DND-41 (cell line): ENCODE results near the gene PNMA8A.

Source experiments
- ATAC-seq: fragments of 200-7000 bp; cut with Tn5 transposase; 3 replicates; pipeline ENCODE4 v1.9.1; 2021; ENCODE audit warnings: low read depth; ENCODE audit not compliant: insufficient read depth
- DNase-seq: peaks from one replicate; pipeline ENCODE4 v3.0.0-alpha.2; 2020
- H2AFZ ChIP-seq: 2 replicates; pipeline ENCODE4 v1.6.0; 2012; ENCODE audit warnings: low read depth, low read length
- H3K27ac ChIP-seq: 2 replicates; pipeline ENCODE4 v1.5.1; 2012; ENCODE audit warnings: low read length, inconsistent platforms
- H3K27me3 ChIP-seq: fragments of 200-600 bp; sonication (generic); 2 replicates; pipeline ENCODE4 v1.6.0; 2012; ENCODE audit warnings: low read length, mild to moderate bottlenecking, inconsistent platforms; ENCODE audit not compliant: insufficient read depth, poor library complexity
- H3K36me3 ChIP-seq: 2 replicates; pipeline ENCODE4 v1.5.1; 2012; ENCODE audit warnings: low read length, inconsistent platforms; ENCODE audit not compliant: insufficient read depth
- H3K4me1 ChIP-seq: 2 replicates; pipeline ENCODE4 v1.5.1; 2012; ENCODE audit warnings: mild to moderate bottlenecking, low read length; ENCODE audit not compliant: insufficient read depth
- H3K4me2 ChIP-seq: 2 replicates; pipeline ENCODE4 v1.6.0; 2012; ENCODE audit warnings: mild to moderate bottlenecking, moderate library complexity, low read length, inconsistent platforms; ENCODE audit not compliant: insufficient read depth
- H3K4me3 ChIP-seq, 2 experiments: fragments of 200-600 bp in 1 of 2; shearing (Covaris generic) in 1 of 2; 2 replicates each; pipeline ENCODE4 v1.5.1; 2012 to 2016; ENCODE audit warnings: inconsistent platforms in 2 of 2, low read length in 2 of 2, mild to moderate bottlenecking in 2 of 2, low read depth in 1 of 2, moderate library complexity in 1 of 2
- H3K79me2 ChIP-seq: 2 replicates; pipeline ENCODE4 v1.6.0; 2012; ENCODE audit warnings: low read length, inconsistent platforms; ENCODE audit not compliant: insufficient read depth
- H3K9ac ChIP-seq: 2 replicates; pipeline ENCODE4 v1.6.0; 2012; ENCODE audit warnings: low read depth, mild to moderate bottlenecking, inconsistent platforms, low read length, moderate library complexity
- H3K9me3 ChIP-seq: 2 replicates; pipeline ENCODE4 v1.5.1; 2012; ENCODE audit warnings: low read length, moderate library complexity, mild to moderate bottlenecking, inconsistent platforms; ENCODE audit not compliant: insufficient read depth, severe bottlenecking
- H4K20me1 ChIP-seq: 2 replicates; pipeline ENCODE4 v1.6.0; 2012; ENCODE audit warnings: low read length; ENCODE audit not compliant: insufficient read depth
- EZH2 ChIP-seq: IDR thresholded peaks from 3 replicates; pipeline ENCODE4 v1.6.1; 2012; ENCODE audit warnings: borderline replicate concordance, low read depth, mild to moderate bottlenecking, moderate library complexity, low read length, inconsistent platforms; ENCODE audit not compliant: severe bottlenecking
- TF ChIP-seq, protein P1 (sequence below): IDR thresholded peaks from 2 replicates; pipeline ENCODE4 v1.5.1; 2012; ENCODE audit warnings: borderline replicate concordance, low read length, moderate library complexity, mild to moderate bottlenecking; ENCODE audit not compliant: poor library complexity, severe bottlenecking; ENCODE audit errors: extremely low read depth

Gene PNMA8A

DNA sequence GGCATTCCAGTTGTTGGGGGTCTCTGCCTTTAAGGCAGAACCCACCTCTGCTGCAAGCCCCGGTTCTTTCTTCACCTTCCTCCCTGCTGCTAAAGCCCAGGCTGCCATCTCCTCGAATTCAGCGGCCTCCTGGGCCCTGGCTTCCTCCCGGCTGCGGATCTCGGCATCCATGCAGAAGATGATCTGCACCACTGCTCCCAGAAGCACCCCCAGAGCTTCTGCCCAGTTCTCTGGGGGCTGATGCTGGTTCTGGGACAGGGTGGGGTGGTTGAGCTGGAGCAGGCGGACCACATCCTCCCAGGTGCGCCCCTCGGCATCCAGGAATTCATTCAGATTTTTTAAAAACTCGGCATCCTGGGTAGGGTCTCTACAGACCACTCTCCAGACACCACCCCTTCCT lies 987 bp downstream of the PNMA8A start:
- Histone ChIP-seq H4K20me1 (no peaks in the 10 kb centered on the region), H3K4me3 (no peak overlapping the region), H3K9me3 (no peaks in the 10 kb centered on the region), H3K4me2 (no peak overlapping the region), H2AFZ (no peak overlapping the region), H3K4me1 (no peaks in the 10 kb centered on the region), H3K27ac (no peak overlapping the region), H3K79me2 (no peaks in the 10 kb centered on the region), H3K36me3 (no peaks in the 10 kb centered on the region), H3K27me3 (no peaks in the 10 kb centered on the region), H3K9ac (no peak overlapping the region)
- TF ChIP-seq, protein P1, sequence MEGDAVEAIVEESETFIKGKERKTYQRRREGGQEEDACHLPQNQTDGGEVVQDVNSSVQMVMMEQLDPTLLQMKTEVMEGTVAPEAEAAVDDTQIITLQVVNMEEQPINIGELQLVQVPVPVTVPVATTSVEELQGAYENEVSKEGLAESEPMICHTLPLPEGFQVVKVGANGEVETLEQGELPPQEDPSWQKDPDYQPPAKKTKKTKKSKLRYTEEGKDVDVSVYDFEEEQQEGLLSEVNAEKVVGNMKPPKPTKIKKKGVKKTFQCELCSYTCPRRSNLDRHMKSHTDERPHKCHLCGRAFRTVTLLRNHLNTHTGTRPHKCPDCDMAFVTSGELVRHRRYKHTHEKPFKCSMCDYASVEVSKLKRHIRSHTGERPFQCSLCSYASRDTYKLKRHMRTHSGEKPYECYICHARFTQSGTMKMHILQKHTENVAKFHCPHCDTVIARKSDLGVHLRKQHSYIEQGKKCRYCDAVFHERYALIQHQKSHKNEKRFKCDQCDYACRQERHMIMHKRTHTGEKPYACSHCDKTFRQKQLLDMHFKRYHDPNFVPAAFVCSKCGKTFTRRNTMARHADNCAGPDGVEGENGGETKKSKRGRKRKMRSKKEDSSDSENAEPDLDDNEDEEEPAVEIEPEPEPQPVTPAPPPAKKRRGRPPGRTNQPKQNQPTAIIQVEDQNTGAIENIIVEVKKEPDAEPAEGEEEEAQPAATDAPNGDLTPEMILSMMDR: no peak
- no peak for TF ChIP-seq EZH2
- DNase-seq: no peak
- no peak for ATAC-seq

DNA sequence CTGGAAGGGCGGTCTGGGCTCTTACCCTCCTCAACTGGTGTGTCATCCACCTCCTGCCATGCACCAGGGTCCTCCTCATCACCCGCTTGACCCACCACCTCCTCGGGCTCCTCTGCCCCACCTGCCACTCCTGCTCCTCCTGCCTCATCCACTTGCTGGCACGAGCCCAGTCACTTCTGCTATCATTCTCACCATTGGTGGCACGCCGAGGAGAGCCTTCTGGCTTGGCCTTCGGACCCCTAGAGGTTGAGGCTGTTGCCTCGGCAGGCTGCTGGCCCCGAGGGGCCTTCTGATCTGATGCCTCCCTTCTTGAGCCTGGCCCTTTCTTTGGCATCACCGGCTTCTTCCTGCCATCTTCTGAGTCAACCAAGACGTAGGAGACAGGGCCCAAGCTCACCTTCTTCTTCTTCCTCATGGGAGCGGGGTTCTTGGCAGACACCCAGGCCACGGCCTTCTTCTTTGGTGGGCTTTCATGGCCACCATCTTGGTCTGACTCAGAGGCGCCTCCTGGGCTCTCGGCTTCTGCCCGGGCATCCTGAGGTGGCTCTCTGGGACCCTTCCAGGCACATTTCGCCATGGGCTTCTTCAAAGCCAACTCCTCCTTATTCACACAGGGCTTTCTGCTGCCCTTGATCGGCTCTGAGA lies 1.7 kb downstream of the PNMA8A start:
- TF ChIP-seq, protein P1: no peak
- no peak for TF ChIP-seq EZH2
- Histone ChIP-seq H3K36me3 (no peaks in the 10 kb centered on the region), H3K9ac (no peak overlapping the region), H4K20me1 (no peaks in the 10 kb centered on the region), H3K4me2 (no peak overlapping the region), H2AFZ (no peak overlapping the region), H3K79me2 (no peaks in the 10 kb centered on the region), H3K27me3 (no peaks in the 10 kb centered on the region), H3K4me3 (no peak overlapping the region), H3K27ac (no peak overlapping the region), H3K4me1 (no peaks in the 10 kb centered on the region), H3K9me3 (no peaks in the 10 kb centered on the region)
- no peak for ATAC-seq
- no peak for DNase-seq

DNA sequence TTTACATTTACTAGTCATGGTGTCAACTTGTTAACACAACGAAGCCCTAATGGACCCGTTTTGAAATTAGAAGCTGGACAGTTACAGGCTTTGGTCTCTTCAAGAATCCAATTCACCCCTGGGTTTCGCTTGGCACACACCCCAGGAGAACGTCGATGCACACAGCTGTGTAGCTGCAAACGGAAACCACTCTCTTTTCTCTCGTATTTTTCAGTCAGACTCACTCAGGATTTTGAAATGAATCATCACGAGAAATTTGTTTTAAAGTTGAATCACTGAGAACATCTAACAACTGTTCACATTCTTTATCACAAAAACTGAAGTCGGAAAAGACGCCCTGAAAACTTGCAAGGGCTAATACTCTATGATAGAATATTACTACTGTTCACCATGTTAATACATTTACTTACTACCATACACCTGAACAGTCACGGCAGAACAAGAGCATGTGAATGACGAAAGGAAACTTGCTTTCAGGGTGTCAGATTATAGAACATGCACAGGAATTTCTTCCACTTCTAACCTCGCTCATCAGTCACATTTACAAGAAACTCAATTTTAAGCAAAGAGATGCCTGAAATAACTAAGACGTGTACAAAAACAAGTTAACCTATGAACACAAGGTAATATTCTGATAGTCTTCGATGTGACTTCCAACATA lies 4.7 kb downstream of the PNMA8A start:
- no peak for TF ChIP-seq EZH2
- TF ChIP-seq, protein P1: no peak
- no peak for ATAC-seq
- no peaks in the 10 kb centered on the region for H3K4me1 ChIP-seq
- no peak overlapping the region for H2AFZ ChIP-seq
- no peaks in the 10 kb centered on the region for H3K36me3 ChIP-seq
- H3K27ac ChIP-seq: no peak overlapping the region
- H3K4me2 ChIP-seq: no peak overlapping the region
- H3K9me3 ChIP-seq: no peaks in the 10 kb centered on the region
- no peaks in the 10 kb centered on the region for H3K27me3 ChIP-seq
- H3K79me2 ChIP-seq: no peaks in the 10 kb centered on the region
- H4K20me1 ChIP-seq: no peaks in the 10 kb centered on the region
- DNase-seq: no peak
- no peak overlapping the region for H3K9ac ChIP-seq
- no peak overlapping the region for H3K4me3 ChIP-seq
